ENCODE data around the gene JAKMIP2. TPM values are rescaled to one million over a fixed set of nuclear protein-coding genes. Genes with fewer than 3 reads are reported as not detected.
"Not testable (repeated sequence)": the region's sequence is repeated elsewhere in the genome, so short reads cannot be mapped to it uniquely, and the experiment has no call there.

The JAKMIP2 gene
- 1.3 TPM for total RNA-seq

GRCh38 chr5:147782110-147783028 is at the start of gene JAKMIP2:
Gene JAKMIP2 (minus strand): TSS chr5:147782728. CDS start chr5:147671806, 110,922 bp downstream.
- peak; percentile 67 for DNase-seq (ENCODE audit: low spot score)

- DNase-seq (ENCODE audit: low spot score), result no peak
Measured at GRCh38 chr5:147831465-147831864, 48.9 kb upstream of the JAKMIP2 start, which contains the start of gene SPINK1. Gene SPINK1 (minus strand): TSS chr5:147831671. CDS start chr5:147831577, 94 bp downstream.

GRCh38 chr5:147830035-147830434 is 47.5 kb upstream of the JAKMIP2 start:
- no peak for DNase-seq (ENCODE audit: low spot score)

DNA sequence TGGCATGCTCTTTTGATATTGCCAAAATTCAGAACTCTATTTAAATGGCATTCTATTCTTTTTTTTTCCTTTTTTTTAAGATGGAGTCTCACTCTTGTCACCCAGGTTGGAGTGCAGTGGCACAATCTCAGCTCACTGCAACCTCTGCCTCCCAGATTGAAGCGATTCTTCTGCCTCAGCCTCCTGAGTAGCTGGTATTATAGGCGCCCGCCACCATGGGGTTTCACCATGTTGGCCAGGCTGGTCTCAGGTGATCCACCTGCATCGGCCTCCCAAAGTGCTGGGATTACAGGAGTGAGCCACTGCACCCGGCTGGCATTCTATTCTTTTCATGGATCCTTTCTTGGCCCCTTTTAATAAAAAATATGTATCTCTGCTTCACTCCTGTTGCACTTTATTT is 44.5 kb upstream of the JAKMIP2 start:
- DNase-seq (ENCODE audit: low spot score), result not testable (repeated sequence)

GRCh38 chr5:147826361-147826760 is 43.8 kb upstream of the JAKMIP2 start:
- no peak for DNase-seq (ENCODE audit: low spot score)

GRCh38 chr5:147822686-147823491 is 40.4 kb upstream of the JAKMIP2 start:
- no peak for DNase-seq (ENCODE audit: low spot score)

- not testable (repeated sequence) for DNase-seq (ENCODE audit: low spot score)
Measured at GRCh38 chr5:147822222-147822621, 39.7 kb upstream of the JAKMIP2 start.

DNA sequence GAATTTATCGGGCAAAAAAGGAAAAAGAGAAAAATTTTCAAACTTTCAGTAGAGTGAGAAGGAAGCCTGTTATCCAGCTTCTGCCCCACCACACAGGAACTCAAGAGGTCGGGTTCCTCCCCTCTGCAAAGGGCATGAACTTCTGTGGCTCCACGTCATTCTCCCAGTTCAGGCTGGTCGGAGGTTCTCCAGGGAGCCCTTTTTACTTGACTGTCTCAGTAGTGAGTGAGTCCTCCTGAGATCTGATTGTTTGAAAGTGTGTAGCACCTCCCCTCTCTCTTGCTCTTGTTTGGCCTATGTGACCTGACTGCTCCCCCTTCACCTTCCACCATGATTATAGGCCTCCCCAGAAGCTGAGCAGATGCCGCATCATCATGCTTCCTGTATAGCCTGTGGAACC is 39.2 kb upstream of the JAKMIP2 start:
- no peak for DNase-seq (ENCODE audit: low spot score)

DNA sequence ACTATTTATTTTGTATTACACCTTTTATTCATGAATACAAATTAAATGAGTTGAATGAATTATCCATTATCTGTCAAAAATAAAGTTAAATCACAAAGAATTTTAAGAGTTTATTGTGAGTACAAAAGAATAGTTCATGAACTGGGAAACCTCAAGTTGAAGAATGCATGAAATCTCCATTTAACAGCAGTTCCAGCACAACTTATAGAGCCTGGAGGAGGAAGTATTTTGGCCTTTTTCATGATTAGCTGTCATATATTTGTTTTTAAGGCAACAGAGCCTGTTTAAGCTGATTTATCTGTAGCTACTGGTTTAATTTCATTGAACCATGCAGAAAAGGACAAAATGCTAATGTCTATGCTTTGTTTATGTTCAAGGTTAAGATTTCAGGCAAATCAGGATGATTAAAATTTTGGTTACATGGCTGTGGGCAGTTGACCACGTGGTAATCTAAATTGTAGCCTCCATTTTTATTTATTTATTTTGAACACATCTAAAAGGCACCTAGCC is 36.8 kb upstream of the JAKMIP2 start:
- DNase-seq (ENCODE audit: low spot score), result no peak

GRCh38 chr5:147818290-147818689 is 35.8 kb upstream of the JAKMIP2 start:
- no peak for DNase-seq (ENCODE audit: low spot score)

- no peak for DNase-seq (ENCODE audit: low spot score)
Measured at GRCh38 chr5:147813696-147814095, 31.2 kb upstream of the JAKMIP2 start.

GRCh38 chr5:147809830-147810666 is 27.5 kb upstream of the JAKMIP2 start:
- no peak for DNase-seq (ENCODE audit: low spot score)

GRCh38 chr5:147805030-147805454 is 22.5 kb upstream of the JAKMIP2 start:
- DNase-seq (ENCODE audit: low spot score), result no peak

DNA sequence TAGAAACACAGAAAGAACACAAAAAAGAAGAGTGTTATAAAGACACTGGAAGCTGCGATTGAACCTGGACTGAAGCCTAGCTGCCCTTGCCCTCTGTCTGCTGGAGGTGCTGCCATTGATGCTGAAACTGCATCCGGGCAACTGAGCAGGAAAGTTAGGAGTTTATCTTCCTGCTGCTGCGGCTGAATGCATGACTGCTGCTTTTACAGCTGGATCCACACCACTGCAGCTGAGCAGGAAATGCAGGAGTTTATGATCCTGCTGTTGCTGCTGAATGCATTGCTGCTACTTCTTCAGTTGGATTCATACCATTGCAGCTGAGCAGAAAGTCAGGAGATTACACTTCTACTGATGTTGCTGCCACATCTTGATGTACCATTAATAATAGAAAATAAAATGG is 21.8 kb upstream of the JAKMIP2 start:
- no peak for DNase-seq (ENCODE audit: low spot score)

DNA sequence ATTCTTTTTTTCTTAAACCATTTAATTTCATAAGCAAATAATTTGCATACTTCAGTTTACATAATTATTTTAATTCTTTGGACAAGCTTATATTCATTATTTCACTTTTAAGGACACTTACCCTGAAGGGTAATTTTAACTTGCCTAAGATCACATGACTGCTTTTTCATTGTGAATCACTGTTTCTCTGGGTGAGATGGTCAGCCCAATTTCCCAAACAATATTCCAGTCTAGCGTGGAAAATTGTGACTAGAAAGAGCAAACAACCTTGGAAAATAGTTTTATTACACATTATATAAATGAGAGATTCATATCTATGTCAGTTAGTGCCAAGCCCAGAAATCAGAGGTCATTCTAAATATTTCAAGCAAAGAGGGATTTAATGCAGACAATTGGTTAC is 21.4 kb upstream of the JAKMIP2 start:
- no peak for DNase-seq (ENCODE audit: low spot score)

- DNase-seq (ENCODE audit: low spot score), result not testable (repeated sequence)
Measured at GRCh38 chr5:147803161-147803560, 20.6 kb upstream of the JAKMIP2 start.

GRCh38 chr5:147801461-147801860 is 18.9 kb upstream of the JAKMIP2 start:
- DNase-seq (ENCODE audit: low spot score), result no peak

DNA sequence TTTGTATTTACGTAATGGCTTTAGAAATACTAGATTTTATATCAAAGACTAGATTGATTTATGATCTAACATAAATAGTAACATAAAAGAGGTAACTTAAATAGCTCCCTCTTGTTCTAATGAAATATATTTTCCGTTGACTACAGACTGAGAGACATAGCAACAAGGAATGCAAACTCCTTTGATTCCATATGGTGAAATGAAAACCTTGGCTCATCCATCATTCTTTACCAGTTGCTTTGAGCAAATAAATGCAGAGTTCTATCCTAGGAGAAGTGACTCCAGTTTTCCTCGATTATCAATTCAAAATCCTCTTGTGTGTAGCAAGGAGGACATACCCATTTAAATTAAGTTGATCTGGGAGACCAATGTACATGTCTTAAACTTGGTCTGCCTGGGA is 18.0 kb upstream of the JAKMIP2 start:
- no peak for DNase-seq (ENCODE audit: low spot score)

DNA sequence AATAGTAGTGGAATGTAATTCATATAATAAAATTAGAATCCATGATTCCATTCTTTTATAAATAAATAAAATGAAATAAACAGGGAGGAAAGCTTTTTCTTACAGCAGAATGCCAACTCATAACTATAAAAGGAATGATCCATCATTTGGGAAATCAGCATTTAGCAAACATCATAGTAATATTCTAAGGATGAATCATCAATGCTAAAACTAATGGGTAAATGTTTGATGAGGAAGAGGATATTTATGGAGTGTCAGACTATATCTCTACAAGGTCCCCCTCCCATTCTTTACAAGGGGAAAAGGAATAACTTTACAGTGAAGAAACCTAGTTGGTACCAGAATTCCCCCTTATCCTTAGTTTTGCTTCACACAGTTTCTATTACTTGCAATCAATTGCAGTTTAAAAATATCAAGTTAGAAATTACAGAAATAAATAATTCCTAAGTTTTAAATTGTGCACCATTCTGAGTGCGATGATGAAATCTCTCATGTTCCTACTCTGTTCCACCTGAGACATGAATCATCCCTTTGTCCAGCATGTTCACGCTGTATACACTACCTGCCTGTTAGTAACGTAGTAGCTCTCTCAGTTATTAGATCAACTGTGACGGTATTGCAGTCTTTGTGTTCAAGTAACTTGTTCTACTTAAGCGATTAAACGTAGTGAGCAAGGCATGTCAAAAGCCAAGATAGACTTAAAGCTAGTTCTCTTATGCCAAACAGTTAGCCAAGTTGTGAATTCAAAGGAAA is 14.2 kb upstream of the JAKMIP2 start:
- no peak for DNase-seq (ENCODE audit: low spot score)

- DNase-seq (ENCODE audit: low spot score), result no peak
Measured at GRCh38 chr5:147791181-147791580, 8.7 kb upstream of the JAKMIP2 start.

DNA sequence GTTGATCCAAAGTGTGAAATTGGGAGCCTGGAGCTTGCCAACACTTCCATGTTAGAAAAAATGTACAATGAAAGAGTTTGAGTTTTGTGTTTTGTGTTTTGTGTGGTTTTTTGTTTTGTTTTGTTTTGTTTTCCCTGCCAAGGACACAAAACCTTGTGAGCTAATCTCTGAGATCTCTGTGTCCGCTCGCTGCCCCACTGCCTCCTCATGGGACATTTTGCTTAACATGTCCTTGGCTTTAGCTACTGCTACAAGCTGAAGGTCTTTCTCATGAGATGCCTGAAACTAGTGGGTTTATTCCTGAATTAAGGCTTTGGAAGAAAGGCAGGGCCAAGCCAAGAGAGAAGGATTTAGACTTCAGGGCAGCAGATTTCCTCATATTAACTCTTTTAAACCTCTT is 7.3 kb upstream of the JAKMIP2 start:
- DNase-seq (ENCODE audit: low spot score), result no peak
